LNCaP clone FGC (cell line): ENCODE measurements around the gene THUMPD1.
"Not testable (repeated sequence)": the region's sequence is repeated elsewhere in the genome, so short reads cannot be mapped to it uniquely, and the experiment has no call there.

Experiments used
- DNase-seq: peaks from one replicate; pipeline ENCODE4 v3.0.0-alpha.2; 2011; ENCODE audit warnings: low read depth
- H3K4me3 ChIP-seq: 2 replicates; pipeline ENCODE4 v1.5.1; 2011; ENCODE audit warnings: mild to moderate bottlenecking, low read depth, low read length, control low read depth
- CTCF ChIP-seq: IDR thresholded peaks from 2 replicates; pipeline ENCODE4 v1.5.1; 2012; ENCODE audit warnings: mild to moderate bottlenecking; ENCODE audit not compliant: control insufficient read depth, insufficient read depth; ENCODE audit errors: extremely low read depth

The THUMPD1 gene

DNA sequence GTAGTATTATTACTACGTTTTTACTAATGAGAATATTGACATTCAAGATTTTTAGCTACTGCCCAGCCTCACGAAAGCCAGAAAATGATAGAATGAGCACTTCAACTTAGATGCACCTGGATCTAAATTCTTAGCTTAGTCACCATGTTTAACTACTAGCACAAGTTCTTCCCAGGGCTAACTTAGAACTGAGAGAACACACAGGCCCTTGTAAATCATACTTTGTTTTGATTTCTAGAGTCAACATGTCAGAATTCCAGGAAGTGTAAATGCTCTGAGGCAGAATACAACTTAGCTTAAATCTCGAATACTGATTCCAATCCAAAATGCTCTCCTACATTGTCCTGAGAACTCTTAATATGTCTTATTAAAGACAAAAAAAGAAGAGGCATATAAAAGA is 37.3 kb downstream of the THUMPD1 start:
- DNase-seq, result peak; percentile 91
- no peak overlapping the region for H3K4me3 ChIP-seq
- TF ChIP-seq CTCF, result no peak

DNA sequence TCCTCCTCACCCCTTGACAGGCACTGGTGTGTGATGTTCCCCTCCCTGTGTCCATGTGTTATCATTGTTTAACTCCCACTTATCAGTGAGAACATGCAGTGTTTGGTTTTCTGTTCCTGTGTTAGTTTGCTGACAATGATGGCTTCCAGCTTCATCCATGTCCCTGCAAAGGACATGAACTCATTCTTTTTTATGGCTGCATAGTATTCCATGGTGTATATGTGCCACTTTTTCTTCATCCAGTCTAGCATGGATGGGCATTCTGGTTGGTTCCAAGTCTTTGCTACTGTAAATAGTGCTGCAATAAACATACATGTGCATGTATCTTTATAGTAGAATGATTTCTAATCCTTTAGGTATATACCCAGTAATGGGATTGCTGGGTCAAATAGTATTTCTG is 39.9 kb downstream of the THUMPD1 start:
- DNase-seq, H3K4me3 ChIP-seq: not testable (repeated sequence)

GRCh38 chr16:20696618-20697017 is 45.0 kb downstream of the THUMPD1 start:
- no peak for TF ChIP-seq CTCF
- no peak overlapping the region for H3K4me3 ChIP-seq
- no peak for DNase-seq

DNA sequence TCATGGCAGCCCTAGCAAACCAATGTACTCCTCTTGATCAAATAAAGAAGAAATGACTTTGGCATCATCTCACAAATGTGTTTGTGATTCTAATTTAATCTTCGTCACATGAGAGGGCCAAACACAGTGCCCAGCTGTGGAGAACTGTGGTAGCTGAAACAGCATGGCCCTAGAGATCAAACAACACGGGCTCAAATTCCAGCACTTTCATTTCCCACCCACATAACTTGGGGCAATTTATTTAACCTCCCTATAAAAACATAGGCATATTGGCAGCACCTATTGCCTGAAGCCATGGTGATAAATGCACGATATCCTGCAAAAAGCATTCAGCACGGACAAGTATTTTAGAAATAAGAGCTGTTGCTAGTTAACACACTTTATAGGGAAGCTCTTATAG is 46.6 kb downstream of the THUMPD1 start:
- no peak overlapping the region for H3K4me3 ChIP-seq
- peak; percentile 66 for DNase-seq
- no peak for TF ChIP-seq CTCF

DNA sequence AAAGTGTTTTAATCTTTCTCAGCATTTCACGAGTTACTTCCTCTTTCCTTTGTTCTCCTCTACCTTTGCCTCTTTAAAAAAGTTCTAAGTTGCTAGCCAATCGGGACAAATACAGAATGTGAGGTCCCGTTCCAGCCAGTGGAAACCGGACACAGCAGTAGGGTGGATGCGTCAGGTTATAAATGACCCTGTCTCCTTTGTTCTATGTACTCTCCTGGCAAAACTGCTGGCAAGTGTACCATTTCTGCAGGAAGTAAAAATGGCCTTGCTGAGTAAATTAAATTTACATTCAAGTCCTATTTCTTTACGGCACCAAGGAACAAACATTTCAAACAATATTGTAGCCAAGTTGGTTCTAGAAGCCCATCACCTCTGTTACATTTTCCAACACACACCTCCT is 47.5 kb downstream of the THUMPD1 start:
- H3K4me3 ChIP-seq, DNase-seq: not testable (repeated sequence)

- H3K4me3 ChIP-seq, result no peak overlapping the region
- no peak for DNase-seq
- TF ChIP-seq CTCF, result no peak
These were observed 52.0 kb downstream of the THUMPD1 start for GRCh38 chr16:20689668-20690067.

DNA sequence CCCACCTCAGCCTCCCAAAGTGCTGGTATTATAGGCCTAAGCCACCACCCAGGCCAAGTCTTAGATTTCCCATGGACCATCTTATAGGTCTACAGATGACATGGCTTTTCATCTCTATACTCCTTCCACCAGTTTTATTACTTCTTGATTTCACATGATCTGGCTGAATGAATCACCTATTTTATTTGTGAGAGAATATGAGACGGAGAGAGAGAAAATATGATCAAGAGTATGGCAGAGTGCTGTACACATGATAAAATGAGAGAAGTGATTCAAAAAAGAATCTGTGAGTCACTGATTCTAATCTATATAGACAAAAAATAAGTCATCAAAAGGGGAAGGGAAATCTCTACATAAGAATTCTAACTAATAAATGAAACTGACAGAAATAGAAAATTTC is 57.8 kb downstream of the THUMPD1 start:
- no peak for TF ChIP-seq CTCF
- H3K4me3 ChIP-seq, result no peak overlapping the region
- DNase-seq, result no peak
